Trophoblast cell (in vitro differentiated cells and primary cell): Measurements from ENCODE around the gene TAS2R50.

Experiments used
- DNase-seq, 2 donors: peaks; one replicate each; pipeline ENCODE4 v3.0.0-alpha.2; 2016
- H2AFZ ChIP-seq: 2 replicates; pipeline ENCODE4 v1.6.1; 2013; ENCODE audit warnings: low read length, moderate library complexity, mild to moderate bottlenecking; ENCODE audit not compliant: insufficient read depth, poor library complexity
- H2AK5ac ChIP-seq: 2 replicates; pipeline ENCODE4 v1.6.1; 2013; ENCODE audit warnings: mild to moderate bottlenecking, low read length
- H2BK120ac ChIP-seq: 2 replicates; pipeline ENCODE4 v1.6.1; 2013; ENCODE audit warnings: low read length, mild to moderate bottlenecking, moderate library complexity; ENCODE audit not compliant: insufficient read depth, poor library complexity
- H2BK12ac ChIP-seq: 2 replicates; pipeline ENCODE4 v1.6.1; 2013; ENCODE audit warnings: mild to moderate bottlenecking, low read length, moderate library complexity
- H2BK5ac ChIP-seq: 2 replicates; pipeline ENCODE4 v1.6.1; 2013; ENCODE audit warnings: low read length, low read depth, moderate library complexity, mild to moderate bottlenecking; ENCODE audit not compliant: poor library complexity
- H3K14ac ChIP-seq: 2 replicates; pipeline ENCODE4 v1.6.1; 2013; ENCODE audit warnings: mild to moderate bottlenecking, low read length
- H3K18ac ChIP-seq: 2 replicates; pipeline ENCODE4 v1.6.1; 2013; ENCODE audit warnings: mild to moderate bottlenecking, low read length
- H3K23ac ChIP-seq: 2 replicates; pipeline ENCODE4 v1.6.1; 2013; ENCODE audit warnings: low read length
- H3K27ac ChIP-seq: 2 replicates; pipeline ENCODE4 v1.5.1; 2013; ENCODE audit warnings: low read depth, mild to moderate bottlenecking, inconsistent platforms, low read length, moderate library complexity
- H3K27me3 ChIP-seq: 2 replicates; pipeline ENCODE4 v1.6.1; 2013; ENCODE audit warnings: inconsistent platforms, mild to moderate bottlenecking, low read length, moderate library complexity; ENCODE audit not compliant: insufficient read depth
- H3K36me3 ChIP-seq, 2 experiments: 1 replicate in 1 of 2; 2 replicates in 1 of 2; pipeline ENCODE4 v1.6.1; 2013; ENCODE audit warnings: low read length in 2 of 2, mild to moderate bottlenecking in 2 of 2, moderate library complexity in 1 of 2; ENCODE audit not compliant: insufficient read depth in 2 of 2, control insufficient read depth in 1 of 2
- H3K4ac ChIP-seq: 2 replicates; pipeline ENCODE4 v1.6.1; 2013; ENCODE audit warnings: low read depth, mild to moderate bottlenecking, low read length, moderate library complexity
- H3K4me1 ChIP-seq, 2 experiments: 1 replicate in 1 of 2; 2 replicates in 1 of 2; pipeline ENCODE4 v1.6.1; 2013; ENCODE audit warnings: low read length in 2 of 2, mild to moderate bottlenecking in 2 of 2, moderate library complexity in 1 of 2; ENCODE audit not compliant: insufficient read depth in 2 of 2, control insufficient read depth in 1 of 2
- H3K4me2 ChIP-seq: 2 replicates; pipeline ENCODE4 v1.6.1; 2013; ENCODE audit warnings: inconsistent platforms, mild to moderate bottlenecking, low read length, moderate library complexity
- H3K4me3 ChIP-seq: 2 replicates; pipeline ENCODE4 v1.5.1; 2013; ENCODE audit warnings: mild to moderate bottlenecking, low read depth, low read length, inconsistent platforms
- H3K79me1 ChIP-seq: one replicate; pipeline ENCODE4 v1.6.1; 2013; ENCODE audit warnings: low read length
- H3K79me2 ChIP-seq: 2 replicates; pipeline ENCODE4 v1.6.1; 2013; ENCODE audit warnings: low read length, mild to moderate bottlenecking; ENCODE audit not compliant: control insufficient read depth, insufficient read depth, poor library complexity
- H3K9ac ChIP-seq: 2 replicates; pipeline ENCODE4 v1.6.1; 2013; ENCODE audit warnings: mild to moderate bottlenecking, low read length
- H3K9me3 ChIP-seq: 2 replicates; pipeline ENCODE4 v1.6.1; 2013; ENCODE audit warnings: low read depth, mild to moderate bottlenecking, control low read depth, inconsistent platforms, low read length; ENCODE audit not compliant: insufficient read depth
- H4K12ac ChIP-seq: 2 replicates; pipeline ENCODE4 v1.6.1; 2013; ENCODE audit warnings: low read depth, mild to moderate bottlenecking, low read length, moderate library complexity
- H4K8ac ChIP-seq: 2 replicates; pipeline ENCODE4 v1.6.1; 2013; ENCODE audit warnings: low read depth, mild to moderate bottlenecking, low read length, moderate library complexity
- H4K91ac ChIP-seq: one replicate; pipeline ENCODE4 v1.6.1; 2013; ENCODE audit warnings: low read depth, mild to moderate bottlenecking, low read length, moderate library complexity
- WGBS: extraction: QIAGEN DNeasy Blood & Tissue Kit; methylation state at CpG from one replicate; pipeline ENCODE4 v1.1.7; 2013; ENCODE audit warnings: missing lambda C conversion rate; ENCODE audit not compliant: insufficient read length, insufficient coverage; ENCODE audit errors: extremely low coverage; 5-methylcytosine and 5-hydroxymethylcytosine counted together

Gene TAS2R50

GRCh38 chr12:10989107-10989506 lies 2.4 kb upstream of the TAS2R50 start:
- Histone ChIP-seq H4K12ac (no peak overlapping the region), H2BK5ac (no peak overlapping the region), H2AK5ac (no peak overlapping the region), H3K4me1 (no peaks in the 10 kb centered on the region), H4K91ac (no peak overlapping the region), H3K23ac (no peak overlapping the region), H3K9me3 (no peaks in the 10 kb centered on the region), H3K18ac (no peak overlapping the region), H3K4me3 (no peak overlapping the region), H3K4me2 (no peak overlapping the region), H2BK120ac (no peak overlapping the region), H3K36me3 (peaks cover 0 to 5% of the 10 kb centered on the region in 2 experiments), H2AFZ (no peak overlapping the region), H3K9ac (no peak overlapping the region), H3K79me1 (no peaks in the 10 kb centered on the region), H3K79me2 (no peaks in the 10 kb centered on the region), H2BK12ac (no peak overlapping the region), H3K14ac (no peak overlapping the region), H3K27me3 (no peaks in the 10 kb centered on the region), H3K4ac (no peak overlapping the region), H4K8ac (no peak overlapping the region), H3K27ac (no peak overlapping the region)
- no peak for DNase-seq
- no CpG with 5 or more reads among the region's 2 CpGs for WGBS

- H3K23ac ChIP-seq = no peak overlapping the region
- no peak overlapping the region for H2AFZ ChIP-seq
- no peaks in the 10 kb centered on the region for H3K79me2 ChIP-seq
- no peaks in the 10 kb centered on the region for H3K36me3 ChIP-seq
- WGBS = no CpG with 5 or more reads among the region's 5 CpGs
- no peak overlapping the region for H3K4me3 ChIP-seq
- H3K9ac ChIP-seq = no peak overlapping the region
- peaks cover 2 to 3% of the 10 kb centered on the region in 2 experiments for H3K4me1 ChIP-seq
- no peaks in the 10 kb centered on the region for H3K79me1 ChIP-seq
- no peak overlapping the region for H3K18ac ChIP-seq
- no peak overlapping the region for H4K91ac ChIP-seq
- no peak overlapping the region for H3K27ac ChIP-seq
- no peaks in the 10 kb centered on the region for H3K27me3 ChIP-seq
- H3K4ac ChIP-seq = no peak overlapping the region
- no peak overlapping the region for H3K4me2 ChIP-seq
- no peak overlapping the region for H4K8ac ChIP-seq
- no peak overlapping the region for H2BK5ac ChIP-seq
- H3K9me3 ChIP-seq = no peaks in the 10 kb centered on the region
- no peak overlapping the region for H3K14ac ChIP-seq
- no peak for DNase-seq
- H4K12ac ChIP-seq = no peak overlapping the region
- no peak overlapping the region for H2BK120ac ChIP-seq
- no peak overlapping the region for H2BK12ac ChIP-seq
- H2AK5ac ChIP-seq = no peak overlapping the region
Measured at GRCh38 chr12:10982244-10982643, 4.5 kb downstream of the TAS2R50 start.

- no CpG with 5 or more reads among the region's 3 CpGs for WGBS
Measured at GRCh38 chr12:10974965-10975364, 11.7 kb downstream of the TAS2R50 start.

GRCh38 chr12:10968765-10969456 lies 17.8 kb downstream of the TAS2R50 start:
- DNase-seq = peak in 1 of 2 donors; percentile 13
- H3K9ac ChIP-seq = no peak overlapping the region
- H3K4me3 ChIP-seq = no peak overlapping the region
- H4K8ac ChIP-seq = no peak overlapping the region
- H4K91ac ChIP-seq = no peak overlapping the region
- no peak overlapping the region for H3K18ac ChIP-seq
- no peaks in the 10 kb centered on the region for H3K79me1 ChIP-seq
- no peak overlapping the region for H2BK120ac ChIP-seq
- no peak overlapping the region for H3K27ac ChIP-seq
- no peaks in the 10 kb centered on the region for H3K9me3 ChIP-seq
- H2BK12ac ChIP-seq = no peak overlapping the region
- no peak overlapping the region for H2BK5ac ChIP-seq
- no peak overlapping the region for H3K4ac ChIP-seq
- no peak overlapping the region for H3K14ac ChIP-seq
- no peaks in the 10 kb centered on the region for H3K36me3 ChIP-seq
- WGBS = no CpG with 5 or more reads among the region's 15 CpGs
- H2AFZ ChIP-seq = no peak overlapping the region
- no peaks in the 10 kb centered on the region for H3K4me1 ChIP-seq
- H2AK5ac ChIP-seq = no peak overlapping the region
- no peaks in the 10 kb centered on the region for H3K27me3 ChIP-seq
- H3K23ac ChIP-seq = no peak overlapping the region
- no peaks in the 10 kb centered on the region for H3K79me2 ChIP-seq
- H3K4me2 ChIP-seq = no peak overlapping the region
- H4K12ac ChIP-seq = no peak overlapping the region

More at GRCh38 chr12:10974965-10975364, 11.7 kb downstream of the TAS2R50 start:
- Histone ChIP-seq H3K18ac (no peak overlapping the region), H3K14ac (no peak overlapping the region), H3K9me3 (no peaks in the 10 kb centered on the region), H4K91ac (no peak overlapping the region), H3K36me3 (no peaks in the 10 kb centered on the region), H3K79me2 (no peaks in the 10 kb centered on the region), H3K23ac (no peak overlapping the region), H2BK120ac (no peak overlapping the region), H4K12ac (no peak overlapping the region), H4K8ac (no peak overlapping the region), H3K4ac (no peak overlapping the region), H3K27ac (no peak overlapping the region), H3K4me3 (no peak overlapping the region), H3K9ac (no peak overlapping the region), H2AFZ (no peak overlapping the region), H3K79me1 (no peaks in the 10 kb centered on the region), H3K27me3 (no peaks in the 10 kb centered on the region), H2AK5ac (no peak overlapping the region), H3K4me1 (peaks cover 2 to 3% of the 10 kb centered on the region in 2 experiments), H3K4me2 (no peak overlapping the region), H2BK5ac (no peak overlapping the region), H2BK12ac (no peak overlapping the region)
- no peak for DNase-seq
